Mesodermal cell (in vitro differentiated cells): ENCODE measurements around the gene CA9.

Source experiments
- H3K27ac ChIP-seq: 2 replicates; pipeline ENCODE4 v1.7.0; 2013; ENCODE audit warnings: mild to moderate bottlenecking, low read depth, low read length, moderate library complexity; ENCODE audit not compliant: severe bottlenecking
- H3K36me3 ChIP-seq: 2 replicates; pipeline ENCODE4 v1.7.1; 2013; ENCODE audit warnings: mild to moderate bottlenecking, low read length, moderate library complexity; ENCODE audit not compliant: control insufficient read depth, insufficient read depth
- H3K4me1 ChIP-seq: one replicate; pipeline ENCODE4 v1.7.1; 2013; ENCODE audit warnings: mild to moderate bottlenecking, low read length; ENCODE audit not compliant: insufficient read depth, control insufficient read depth, poor library complexity, severe bottlenecking
- H3K4me3 ChIP-seq: 2 replicates; pipeline ENCODE4 v1.7.0; 2013; ENCODE audit warnings: low read length, control low read depth, mild to moderate bottlenecking; ENCODE audit not compliant: insufficient read depth, poor library complexity, severe bottlenecking; ENCODE audit errors: extremely low read depth
- H3K9me3 ChIP-seq: 2 replicates; pipeline ENCODE4 v1.7.1; 2013; ENCODE audit warnings: mild to moderate bottlenecking, low read length, moderate library complexity; ENCODE audit not compliant: control insufficient read depth
- WGBS, 2 experiments: methylation state at CpG; one replicate each; pipeline ENCODE4 v1.1.5; 2013; ENCODE audit warnings: missing lambda C conversion rate in 2 of 2; ENCODE audit not compliant: insufficient coverage in 2 of 2; 5-methylcytosine and 5-hydroxymethylcytosine counted together

The CA9 gene

GRCh38 chr9:35686222-35687203 is 12.8 kb downstream of the CA9 start:
- Histone ChIP-seq H3K9me3 (no peaks in the 10 kb centered on the region), H3K36me3 (peaks cover 68% of the 10 kb centered on the region), H3K4me3 (no peak overlapping the region), H3K27ac (peak overlapping the region; percentile 23), H3K4me1 (peaks cover 42% of the 10 kb centered on the region)
- WGBS, 2 experiments, result 83 to 90% methylated on average over 9 to 10 of the region's 11 CpGs

- Histone ChIP-seq H3K36me3 (peaks cover 60% of the 10 kb centered on the region), H3K9me3 (no peaks in the 10 kb centered on the region), H3K27ac (no peak overlapping the region), H3K4me3 (no peak overlapping the region), H3K4me1 (peaks cover 40% of the 10 kb centered on the region)
- WGBS, 2 experiments, result 90 to 100% methylated on average over 1 to 2 of the region's 2 CpGs
Observed at GRCh38 chr9:35687306-35687705, 13.6 kb downstream of the CA9 start.

GRCh38 chr9:35687972-35688557 is 14.3 kb downstream of the CA9 start:
- Histone ChIP-seq H3K27ac (no peak overlapping the region), H3K4me1 (peaks cover 35% of the 10 kb centered on the region), H3K36me3 (peaks cover 52% of the 10 kb centered on the region), H3K9me3 (no peaks in the 10 kb centered on the region), H3K4me3 (peak overlapping the region; percentile 79)
- 67% methylated on average over 1 of the region's 2 CpGs; no CpG with 5 or more reads in 1 of the 2 experiments for WGBS, 2 experiments

- H3K27ac ChIP-seq, result peak overlapping the region; percentile 59
Observed at GRCh38 chr9:35688558-35689541, 15.1 kb downstream of the CA9 start.

GRCh38 chr9:35689542-35690293 is 16.0 kb downstream of the CA9 start, which contains the start of gene TPM2:
Gene TPM2 (minus strand): TSS chr9:35689925. CDS start chr9:35689817, 108 bp downstream.
- H3K9me3 ChIP-seq, result no peaks in the 10 kb centered on the region
- peaks cover 31% of the 10 kb centered on the region for H3K4me1 ChIP-seq
- peak within 1 kb of the TSS; percentile 92 for H3K27ac ChIP-seq
- H3K36me3 ChIP-seq, result peaks cover 36% of the 10 kb centered on the region
- WGBS, 2 experiments, result 1% methylated on average over 44 to 54 of the region's 61 CpGs
- peak within 1 kb of the TSS; percentile 79 for H3K4me3 ChIP-seq

More at GRCh38 chr9:35688558-35689541, 15.1 kb downstream of the CA9 start:
- Histone ChIP-seq H3K4me3 (peak overlapping the region; percentile 79), H3K4me1 (peaks cover 35% of the 10 kb centered on the region), H3K36me3 (peaks cover 44% of the 10 kb centered on the region), H3K9me3 (no peaks in the 10 kb centered on the region)
- WGBS, 2 experiments, result 16 to 21% methylated on average over 8 to 9 of the region's 12 CpGs

GRCh38 chr9:35690294-35690613 is 16.5 kb downstream of the CA9 start:
- peak overlapping the region; percentile 79 for H3K4me3 ChIP-seq
- H3K36me3 ChIP-seq, result peaks cover 30% of the 10 kb centered on the region
- no peaks in the 10 kb centered on the region for H3K9me3 ChIP-seq
- peaks cover 26% of the 10 kb centered on the region for H3K4me1 ChIP-seq
- WGBS, 2 experiments, result 0% methylated on average over 11 to 19 of the region's 21 CpGs
- H3K27ac ChIP-seq, result peak overlapping the region; percentile 92

GRCh38 chr9:35690614-35691333 is 17.0 kb downstream of the CA9 start:
- H3K9me3 ChIP-seq, result no peaks in the 10 kb centered on the region
- H3K4me1 ChIP-seq, result peaks cover 23% of the 10 kb centered on the region
- 0% methylated on average over 14 to 16 of the region's 61 CpGs for WGBS, 2 experiments
- H3K27ac ChIP-seq, result peak overlapping the region; percentile 92
- peak overlapping the region; percentile 79 for H3K4me3 ChIP-seq
- H3K36me3 ChIP-seq, result peaks cover 30% of the 10 kb centered on the region

GRCh38 chr9:35691334-35691650 is 17.6 kb downstream of the CA9 start:
- WGBS, 2 experiments, result 12 to 18% methylated on average over 8 to 9 of the region's 10 CpGs
- peak overlapping the region; percentile 79 for H3K4me3 ChIP-seq
- no peaks in the 10 kb centered on the region for H3K9me3 ChIP-seq
- peak overlapping the region; percentile 92 for H3K27ac ChIP-seq
- peaks cover 30% of the 10 kb centered on the region for H3K36me3 ChIP-seq
- peaks cover 23% of the 10 kb centered on the region for H3K4me1 ChIP-seq

GRCh38 chr9:35691757-35692301 is 18.1 kb downstream of the CA9 start:
- H3K4me3 ChIP-seq, result peak overlapping the region; percentile 79
- H3K4me1 ChIP-seq, result peaks cover 19% of the 10 kb centered on the region
- peak overlapping the region; percentile 92 for H3K27ac ChIP-seq
- no peaks in the 10 kb centered on the region for H3K9me3 ChIP-seq
- H3K36me3 ChIP-seq, result peaks cover 29% of the 10 kb centered on the region
- WGBS, 2 experiments, result 65 to 67% methylated on average over 10 of the region's 13 CpGs
